ENCODE results near the gene STK24.

DNA sequence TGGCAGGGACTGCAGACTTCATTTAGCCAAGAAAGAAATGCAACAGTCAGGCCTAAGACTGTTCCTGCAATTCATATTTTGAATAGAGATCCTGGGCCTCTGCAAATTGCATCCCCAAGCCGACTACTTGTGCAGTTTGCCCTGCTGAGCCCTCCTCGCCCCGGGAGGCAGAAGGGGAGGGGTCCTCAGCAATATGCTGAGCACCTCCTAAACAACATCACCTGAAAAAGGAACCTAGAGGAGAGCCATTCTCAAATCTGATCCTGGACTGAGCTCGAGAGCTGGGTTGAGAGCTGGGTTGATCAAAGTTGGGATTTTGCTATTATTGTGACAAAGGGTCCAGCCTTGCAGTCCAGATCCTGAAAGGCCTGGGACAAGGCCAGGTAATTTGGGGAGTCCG, 129.8 kb downstream of the STK24 start:
- TF ChIP-seq RAD21 (IDR thresholded peaks at IDR 0.05; ENCODE audit: low read length) = no peak
- TF ChIP-seq, protein P1, sequence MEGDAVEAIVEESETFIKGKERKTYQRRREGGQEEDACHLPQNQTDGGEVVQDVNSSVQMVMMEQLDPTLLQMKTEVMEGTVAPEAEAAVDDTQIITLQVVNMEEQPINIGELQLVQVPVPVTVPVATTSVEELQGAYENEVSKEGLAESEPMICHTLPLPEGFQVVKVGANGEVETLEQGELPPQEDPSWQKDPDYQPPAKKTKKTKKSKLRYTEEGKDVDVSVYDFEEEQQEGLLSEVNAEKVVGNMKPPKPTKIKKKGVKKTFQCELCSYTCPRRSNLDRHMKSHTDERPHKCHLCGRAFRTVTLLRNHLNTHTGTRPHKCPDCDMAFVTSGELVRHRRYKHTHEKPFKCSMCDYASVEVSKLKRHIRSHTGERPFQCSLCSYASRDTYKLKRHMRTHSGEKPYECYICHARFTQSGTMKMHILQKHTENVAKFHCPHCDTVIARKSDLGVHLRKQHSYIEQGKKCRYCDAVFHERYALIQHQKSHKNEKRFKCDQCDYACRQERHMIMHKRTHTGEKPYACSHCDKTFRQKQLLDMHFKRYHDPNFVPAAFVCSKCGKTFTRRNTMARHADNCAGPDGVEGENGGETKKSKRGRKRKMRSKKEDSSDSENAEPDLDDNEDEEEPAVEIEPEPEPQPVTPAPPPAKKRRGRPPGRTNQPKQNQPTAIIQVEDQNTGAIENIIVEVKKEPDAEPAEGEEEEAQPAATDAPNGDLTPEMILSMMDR (IDR thresholded peaks at IDR 0.05) = no peak
- TF ChIP-seq RXRA (IDR thresholded peaks at IDR 0.05; ENCODE audit: borderline replicate concordance, low read depth) = no peak
- TF ChIP-seq EP300 (IDR thresholded peaks at IDR 0.05; ENCODE audit: borderline replicate concordance in 1 of 2, low read depth in 1 of 2, low read length in 1 of 2) = no peak
- TF ChIP-seq, protein P2, sequence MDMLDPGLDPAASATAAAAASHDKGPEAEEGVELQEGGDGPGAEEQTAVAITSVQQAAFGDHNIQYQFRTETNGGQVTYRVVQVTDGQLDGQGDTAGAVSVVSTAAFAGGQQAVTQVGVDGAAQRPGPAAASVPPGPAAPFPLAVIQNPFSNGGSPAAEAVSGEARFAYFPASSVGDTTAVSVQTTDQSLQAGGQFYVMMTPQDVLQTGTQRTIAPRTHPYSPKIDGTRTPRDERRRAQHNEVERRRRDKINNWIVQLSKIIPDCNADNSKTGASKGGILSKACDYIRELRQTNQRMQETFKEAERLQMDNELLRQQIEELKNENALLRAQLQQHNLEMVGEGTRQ (IDR thresholded peaks at IDR 0.05; ENCODE audit: borderline replicate concordance, low read depth, low read length) = no peak
- TF ChIP-seq, protein P3, sequence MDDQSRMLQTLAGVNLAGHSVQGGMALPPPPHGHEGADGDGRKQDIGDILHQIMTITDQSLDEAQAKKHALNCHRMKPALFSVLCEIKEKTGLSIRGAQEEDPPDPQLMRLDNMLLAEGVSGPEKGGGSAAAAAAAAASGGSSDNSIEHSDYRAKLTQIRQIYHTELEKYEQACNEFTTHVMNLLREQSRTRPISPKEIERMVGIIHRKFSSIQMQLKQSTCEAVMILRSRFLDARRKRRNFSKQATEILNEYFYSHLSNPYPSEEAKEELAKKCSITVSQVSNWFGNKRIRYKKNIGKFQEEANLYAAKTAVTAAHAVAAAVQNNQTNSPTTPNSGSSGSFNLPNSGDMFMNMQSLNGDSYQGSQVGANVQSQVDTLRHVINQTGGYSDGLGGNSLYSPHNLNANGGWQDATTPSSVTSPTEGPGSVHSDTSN (IDR thresholded peaks at IDR 0.05) = no peak
- no peak for TF ChIP-seq POLR2AphosphoS5 (IDR thresholded peaks at IDR 0.05; ENCODE audit: low read depth, low read length)
